Measurements from ENCODE around the gene PICALM. TPM values are rescaled to one million over a fixed set of nuclear protein-coding genes. Genes with fewer than 3 reads are reported as not detected.
A peak's percentile ranks its signal among the peaks of the same experiment; 100 is the strongest.
"Not testable (repeated sequence)": the region's sequence is repeated elsewhere in the genome, so short reads cannot be mapped to it uniquely, and the experiment has no call there.

PICALM gene
- total RNA-seq, 2 donors from 2014 or later = 97.8 to 132 TPM

DNA sequence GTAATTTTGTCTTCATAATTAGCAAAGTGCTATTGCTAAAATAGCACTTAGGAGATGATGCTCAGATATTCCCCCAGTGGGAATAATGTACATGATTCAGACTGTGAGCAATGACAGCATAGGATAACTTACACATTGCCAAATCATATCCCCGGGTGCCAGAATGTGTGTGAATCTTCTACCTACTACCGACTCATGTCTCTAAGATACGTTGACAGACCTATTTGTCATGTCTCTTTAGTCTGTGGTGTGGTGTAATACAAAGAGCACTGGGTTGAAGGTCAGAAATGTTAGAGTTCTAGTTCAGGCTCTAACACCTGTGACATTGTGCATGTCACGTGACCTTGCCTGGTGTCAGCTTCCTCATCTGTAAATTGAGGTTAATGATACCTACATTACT, 31.0 kb upstream of the PICALM start:
- TF ChIP-seq, protein P1, sequence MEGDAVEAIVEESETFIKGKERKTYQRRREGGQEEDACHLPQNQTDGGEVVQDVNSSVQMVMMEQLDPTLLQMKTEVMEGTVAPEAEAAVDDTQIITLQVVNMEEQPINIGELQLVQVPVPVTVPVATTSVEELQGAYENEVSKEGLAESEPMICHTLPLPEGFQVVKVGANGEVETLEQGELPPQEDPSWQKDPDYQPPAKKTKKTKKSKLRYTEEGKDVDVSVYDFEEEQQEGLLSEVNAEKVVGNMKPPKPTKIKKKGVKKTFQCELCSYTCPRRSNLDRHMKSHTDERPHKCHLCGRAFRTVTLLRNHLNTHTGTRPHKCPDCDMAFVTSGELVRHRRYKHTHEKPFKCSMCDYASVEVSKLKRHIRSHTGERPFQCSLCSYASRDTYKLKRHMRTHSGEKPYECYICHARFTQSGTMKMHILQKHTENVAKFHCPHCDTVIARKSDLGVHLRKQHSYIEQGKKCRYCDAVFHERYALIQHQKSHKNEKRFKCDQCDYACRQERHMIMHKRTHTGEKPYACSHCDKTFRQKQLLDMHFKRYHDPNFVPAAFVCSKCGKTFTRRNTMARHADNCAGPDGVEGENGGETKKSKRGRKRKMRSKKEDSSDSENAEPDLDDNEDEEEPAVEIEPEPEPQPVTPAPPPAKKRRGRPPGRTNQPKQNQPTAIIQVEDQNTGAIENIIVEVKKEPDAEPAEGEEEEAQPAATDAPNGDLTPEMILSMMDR (IDR thresholded peaks at IDR 0.05) = no peak
- TF ChIP-seq POLR2A (IDR thresholded peaks at IDR 0.05) = no peak
- no peak for DNase-seq
- H3K27me3 ChIP-seq = no peaks in the 10 kb centered on the region
- no peaks in the 10 kb centered on the region for H3K4me1 ChIP-seq
- H3K9me3 ChIP-seq = no peaks in the 10 kb centered on the region
- H3K27ac ChIP-seq = no peak overlapping the region
- intact Hi-C loops (cut with DNase I) = no loop called here
- WGBS, 2 donors = 71 to 72% methylated on average over 4 of the region's 4 CpGs
- ATAC-seq = no peak
- no peaks in the 10 kb centered on the region for H3K36me3 ChIP-seq (replicated peaks in 1 of 2; ENCODE audit: insufficient read depth in 1 of 2, low read depth in 2 of 2)
- H3K4me3 ChIP-seq = no peak overlapping the region

DNA sequence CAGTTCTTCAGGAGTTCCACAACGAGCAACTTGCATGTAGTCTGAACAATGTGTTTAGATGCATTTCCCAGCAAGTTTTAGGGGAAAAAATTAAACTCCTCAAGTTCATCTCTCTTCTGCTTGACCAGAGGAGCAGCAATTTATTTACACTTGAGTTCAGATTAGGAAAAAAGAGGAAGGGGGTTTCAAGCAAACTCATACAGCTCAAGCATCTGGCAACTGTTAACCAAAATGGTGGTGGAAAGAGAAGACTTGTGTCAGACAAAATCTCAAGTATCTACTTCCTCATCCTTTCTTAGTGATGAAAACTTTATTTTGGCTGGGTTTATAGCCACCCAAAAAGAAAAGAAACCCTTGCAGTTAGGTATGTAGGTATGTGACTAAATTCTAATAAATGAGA, 29.1 kb upstream of the PICALM start:
- intact Hi-C loops (cut with DNase I) = no loop called here
- H3K36me3 ChIP-seq (replicated peaks in 1 of 2; ENCODE audit: insufficient read depth in 1 of 2, low read depth in 2 of 2) = no peaks in the 10 kb centered on the region
- TF ChIP-seq POLR2A (IDR thresholded peaks at IDR 0.05) = no peak
- TF ChIP-seq, protein P1 (IDR thresholded peaks at IDR 0.05) = no peak
- no peaks in the 10 kb centered on the region for H3K27me3 ChIP-seq
- DNase-seq (no peak), ATAC-seq (no peak)
- H3K4me1 ChIP-seq = no peaks in the 10 kb centered on the region
- no peaks in the 10 kb centered on the region for H3K9me3 ChIP-seq
- 70 to 81% methylated on average over 1 of the region's 1 CpG for WGBS, 2 donors
- no peak overlapping the region for H3K4me3 ChIP-seq
- H3K27ac ChIP-seq = no peak overlapping the region

DNA sequence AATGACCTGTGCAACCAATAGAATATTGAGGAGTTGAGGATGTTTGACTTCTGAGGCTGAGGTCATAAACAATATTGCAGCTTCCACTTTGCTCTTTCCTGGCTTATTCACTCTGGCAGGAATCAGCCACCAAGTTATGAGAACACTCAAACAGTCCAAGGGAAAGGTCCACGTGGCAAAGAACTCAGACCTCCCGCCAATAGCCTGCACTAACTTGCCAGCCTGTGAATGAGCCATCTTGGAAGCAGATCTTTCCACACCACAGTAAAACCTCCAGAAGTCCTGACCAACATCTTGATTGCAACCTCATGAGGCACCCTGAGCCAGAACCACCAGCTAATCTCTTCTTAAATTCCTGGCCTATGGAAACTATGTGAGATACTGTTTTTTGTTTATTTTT, 22.7 kb upstream of the PICALM start:
- Histone ChIP-seq H3K36me3 (replicated peaks in 1 of 2; ENCODE audit: insufficient read depth in 1 of 2, low read depth in 2 of 2) (no peaks in the 10 kb centered on the region), H3K27me3 (no peaks in the 10 kb centered on the region), H3K4me1 (peaks cover 6% of the 10 kb centered on the region), H3K4me3 (no peak overlapping the region), H3K9me3 (no peaks in the 10 kb centered on the region), H3K27ac (no peak overlapping the region)
- DNase-seq (no peak), ATAC-seq (no peak)
- 70 to 100% methylated on average over 2 of the region's 2 CpGs for WGBS, 2 donors
- intact Hi-C loops (cut with DNase I) = no loop called here
- TF ChIP-seq POLR2A (IDR thresholded peaks at IDR 0.05) = no peak
- TF ChIP-seq, protein P1 (IDR thresholded peaks at IDR 0.05) = no peak

DNA sequence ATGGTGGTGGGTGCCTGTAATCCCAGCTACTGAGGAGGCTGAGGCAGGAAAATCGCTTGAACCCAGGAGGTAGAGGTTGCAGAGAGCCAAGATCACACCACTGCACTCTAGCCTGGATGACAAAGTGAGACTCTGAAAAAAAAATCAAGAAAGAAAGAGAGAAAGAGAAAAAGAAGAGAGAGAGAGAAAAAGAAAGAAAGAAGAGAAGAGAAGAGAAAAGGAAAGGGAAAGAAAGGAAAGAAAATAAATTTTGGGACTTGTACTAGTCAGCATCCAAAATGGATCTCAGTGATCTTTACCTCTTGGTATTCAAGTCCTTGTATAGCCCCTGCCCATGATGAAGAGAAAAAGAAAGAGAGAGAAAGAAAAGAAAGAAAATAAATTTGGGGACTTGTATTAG, 22.2 kb upstream of the PICALM start:
- Histone ChIP-seq H3K9me3 (no peaks in the 10 kb centered on the region), H3K4me1 (peaks cover 6% of the 10 kb centered on the region), H3K36me3 (replicated peaks in 1 of 2; ENCODE audit: insufficient read depth in 1 of 2, low read depth in 2 of 2) (no peaks in the 10 kb centered on the region), H3K27ac (no peak overlapping the region), H3K4me3 (no peak overlapping the region), H3K27me3 (no peaks in the 10 kb centered on the region)
- WGBS, 2 donors = 53 to 85% methylated on average over 1 of the region's 1 CpG
- DNase-seq = no peak
- ATAC-seq = no peak
- no peak for TF ChIP-seq POLR2A (IDR thresholded peaks at IDR 0.05)
- TF ChIP-seq, protein P1 (IDR thresholded peaks at IDR 0.05) = no peak
- intact Hi-C loops (cut with DNase I) = no loop called here

DNA sequence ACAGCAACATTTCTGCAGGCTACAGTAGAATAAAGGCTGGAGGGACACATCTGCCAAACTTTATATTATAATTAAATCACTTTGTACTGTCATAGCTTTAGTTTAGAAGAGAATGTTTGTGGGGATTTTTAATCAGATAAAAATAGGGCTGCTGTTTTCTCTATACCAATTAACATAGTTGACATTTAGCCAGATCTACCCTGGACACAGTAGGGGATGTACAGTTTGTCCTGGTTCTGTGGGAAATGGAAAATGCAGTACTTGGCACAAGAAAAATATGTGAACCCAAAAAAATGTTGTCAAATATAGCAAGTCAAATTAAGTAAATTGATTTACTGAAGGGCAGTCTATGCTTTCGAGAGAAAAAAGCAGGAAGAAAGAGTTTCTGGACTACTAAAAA, 20.8 kb upstream of the PICALM start:
- H3K4me3 ChIP-seq = no peak overlapping the region
- peaks cover 6% of the 10 kb centered on the region for H3K4me1 ChIP-seq
- H3K27ac ChIP-seq = peak overlapping the region in 2 of 4 donors; percentile 65 to 70
- DNase-seq (no peak), ATAC-seq (peak; percentile 86)
- WGBS, 2 donors = 44 to 54% methylated on average over 1 of the region's 1 CpG
- TF ChIP-seq POLR2A (IDR thresholded peaks at IDR 0.05) = no peak
- H3K27me3 ChIP-seq = no peaks in the 10 kb centered on the region
- no peaks in the 10 kb centered on the region for H3K9me3 ChIP-seq
- intact Hi-C loops (cut with DNase I) = no loop called here
- H3K36me3 ChIP-seq (replicated peaks in 1 of 2; ENCODE audit: insufficient read depth in 1 of 2, low read depth in 2 of 2) = no peaks in the 10 kb centered on the region

DNA sequence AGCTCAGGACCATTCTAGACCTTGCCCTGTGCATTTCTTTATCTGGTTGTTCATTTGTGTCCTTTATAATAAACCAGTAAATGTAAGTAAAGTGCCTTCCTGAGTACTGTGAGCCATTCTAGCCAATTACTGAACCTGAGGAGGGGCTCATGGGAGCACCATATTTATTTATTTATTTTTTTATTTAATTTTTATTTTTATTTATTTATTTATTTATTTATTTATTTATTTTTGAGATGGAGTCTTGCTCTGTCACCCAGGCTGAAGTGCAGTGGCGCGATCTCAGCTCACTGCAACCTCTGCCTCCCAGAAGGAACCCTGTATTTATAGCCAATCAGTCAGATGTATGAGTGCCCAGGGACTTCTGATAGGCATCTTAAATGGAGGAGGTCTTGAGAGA, 18.8 kb upstream of the PICALM start:
- ATAC-seq; H3K9me3 ChIP-seq; H3K27me3 ChIP-seq; H3K4me1 ChIP-seq; intact Hi-C loops (cut with DNase I); H3K36me3 ChIP-seq (replicated peaks in 1 of 2; ENCODE audit: insufficient read depth in 1 of 2, low read depth in 2 of 2); DNase-seq; H3K4me3 ChIP-seq: not testable (repeated sequence)
- peak overlapping the region in 2 of 4 donors; percentile 10 to 14 for H3K27ac ChIP-seq
- WGBS, 2 donors = 97% methylated on average over 2 of the region's 2 CpGs
